ENCODE data around the gene MTRF1. TPM values are rescaled to one million over a fixed set of nuclear protein-coding genes. Genes with fewer than 3 reads are reported as not detected.
A peak's percentile ranks its signal among the peaks of the same experiment; 100 is the strongest.

The MTRF1 gene
- total and polyA plus RNA-seq, 9 of the 15 experiments (the other 6 are each of a cell fraction or from before 2014, with no cell fraction given) = 12.5 to 33.7 (median 20.1) TPM

- TF ChIP-seq MGA (IDR thresholded peaks at IDR 0.05) (peak; percentile 87), ARHGAP35 (IDR thresholded peaks at IDR 0.05; ENCODE audit: partially characterized antibody) (no peak), NBN (IDR thresholded peaks at IDR 0.05; ENCODE audit: low read depth) (0 out of 2 replicates have a peak, but pooled peaks have one; percentile 32), ZNF3 (CRISPR knock-in tag; IDR thresholded peaks at IDR 0.05) (no peak), PKNOX1 (IDR thresholded peaks at IDR 0.05) (no peak), ZFP1 (CRISPR knock-in tag; IDR thresholded peaks at IDR 0.05) (no peak), TFE3 (CRISPR knock-in tag; IDR thresholded peaks at IDR 0.05) (no peak)
- TF ChIP-seq, protein P1, sequence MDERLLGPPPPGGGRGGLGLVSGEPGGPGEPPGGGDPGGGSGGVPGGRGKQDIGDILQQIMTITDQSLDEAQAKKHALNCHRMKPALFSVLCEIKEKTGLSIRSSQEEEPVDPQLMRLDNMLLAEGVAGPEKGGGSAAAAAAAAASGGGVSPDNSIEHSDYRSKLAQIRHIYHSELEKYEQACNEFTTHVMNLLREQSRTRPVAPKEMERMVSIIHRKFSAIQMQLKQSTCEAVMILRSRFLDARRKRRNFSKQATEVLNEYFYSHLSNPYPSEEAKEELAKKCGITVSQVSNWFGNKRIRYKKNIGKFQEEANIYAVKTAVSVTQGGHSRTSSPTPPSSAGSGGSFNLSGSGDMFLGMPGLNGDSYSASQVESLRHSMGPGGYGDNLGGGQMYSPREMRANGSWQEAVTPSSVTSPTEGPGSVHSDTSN (CRISPR knock-in tag; IDR thresholded peaks at IDR 0.05; ENCODE audit: low read depth) = no peak
- TF ChIP-seq, protein P1 (tag; conservative IDR thresholded peaks at IDR 0.05; ENCODE audit: low read depth) = no peak
These were observed 69.2 kb downstream of the MTRF1 start, which contains the start of gene KBTBD7 (continued) for GRCh38 chr13:41193919-41194824.
